KMS-11 (cell line): Measurements from ENCODE around the gene MYD88.

Experiments used
- H2AFZ ChIP-seq: fragments of 200-600 bp; sonication (generic); 2 replicates; pipeline ENCODE4 v1.6.1; 2016; ENCODE audit warnings: antibody characterized with exemption, mixed run types, low read depth
- H3K27ac ChIP-seq: fragments of 200-600 bp; sonication (generic); 2 replicates; pipeline ENCODE4 v1.6.1; 2016; ENCODE audit warnings: mild to moderate bottlenecking, mixed run types
- H3K27me3 ChIP-seq: fragments of 200-600 bp; sonication (generic); 2 replicates; pipeline ENCODE4 v1.6.1; 2017; ENCODE audit warnings: mild to moderate bottlenecking, low read depth, mixed run types, moderate library complexity; ENCODE audit not compliant: insufficient read depth
- H3K36me3 ChIP-seq: fragments of 200-600 bp; sonication (generic); 2 replicates; pipeline ENCODE4 v1.6.1; 2017; ENCODE audit warnings: mild to moderate bottlenecking, mixed run types; ENCODE audit not compliant: insufficient read depth
- H3K4me1 ChIP-seq: fragments of 200-600 bp; sonication (generic); 2 replicates; pipeline ENCODE4 v1.6.1; 2016; ENCODE audit warnings: mild to moderate bottlenecking, low read depth, mixed run types; ENCODE audit not compliant: poor library complexity, severe bottlenecking
- H3K4me2 ChIP-seq: fragments of 200-600 bp; sonication (generic); 2 replicates; pipeline ENCODE4 v1.7.0; 2016; ENCODE audit warnings: mild to moderate bottlenecking, mixed run types
- H3K4me3 ChIP-seq: fragments of 200-600 bp; sonication (generic); IDR thresholded peaks from 2 replicates; pipeline ENCODE4 v1.6.1; 2017; ENCODE audit warnings: low read depth, low read length, mixed read lengths; ENCODE audit not compliant: insufficient read depth
- H3K79me2 ChIP-seq: fragments of 200-600 bp; sonication (generic); 2 replicates; pipeline ENCODE4 v1.6.1; 2016; ENCODE audit warnings: low read depth, mixed run types; ENCODE audit not compliant: insufficient read depth
- H3K9ac ChIP-seq: fragments of 200-600 bp; sonication (generic); 2 replicates; pipeline ENCODE4 v1.6.1; 2016; ENCODE audit warnings: mild to moderate bottlenecking, mixed run types
- H4K20me1 ChIP-seq: fragments of 200-600 bp; sonication (generic); 2 replicates; pipeline ENCODE4 v1.6.1; 2016; ENCODE audit warnings: mild to moderate bottlenecking, mixed run types; ENCODE audit not compliant: insufficient read depth
- TF ChIP-seq, protein P1 (sequence below): fragments of 200-600 bp; sonication (generic); conservative IDR thresholded peaks from 2 replicates; pipeline ENCODE4 v1.6.1; 2017; ENCODE audit warnings: low read depth, mild to moderate bottlenecking, antibody characterized with exemption, low read length, moderate library complexity, mixed read lengths

MYD88 gene

DNA sequence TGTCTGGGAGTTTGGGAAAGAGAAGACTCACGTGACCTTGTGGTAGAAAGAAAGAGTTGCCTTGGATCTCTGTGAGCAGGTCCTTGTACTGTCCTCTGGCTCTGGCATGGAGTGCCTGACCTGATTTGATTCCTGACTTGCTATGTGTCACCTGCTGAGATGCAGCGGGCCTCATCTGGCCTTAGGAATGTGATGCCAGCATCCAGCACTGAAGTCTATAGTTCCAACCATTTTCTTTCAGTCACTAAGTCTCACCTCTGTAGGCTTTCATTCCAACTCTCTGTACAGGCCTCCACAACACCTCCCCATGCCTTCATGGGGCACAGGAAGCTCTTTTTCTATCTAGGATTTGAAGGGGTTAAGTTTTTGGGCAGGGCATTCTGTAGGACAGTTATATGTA is 14.8 kb downstream of the MYD88 start:
- no peak overlapping the region for H2AFZ ChIP-seq
- H3K27me3 ChIP-seq: no peaks in the 10 kb centered on the region
- H3K4me3 ChIP-seq: no peak overlapping the region
- no peaks in the 10 kb centered on the region for H3K79me2 ChIP-seq
- TF ChIP-seq, protein P1, sequence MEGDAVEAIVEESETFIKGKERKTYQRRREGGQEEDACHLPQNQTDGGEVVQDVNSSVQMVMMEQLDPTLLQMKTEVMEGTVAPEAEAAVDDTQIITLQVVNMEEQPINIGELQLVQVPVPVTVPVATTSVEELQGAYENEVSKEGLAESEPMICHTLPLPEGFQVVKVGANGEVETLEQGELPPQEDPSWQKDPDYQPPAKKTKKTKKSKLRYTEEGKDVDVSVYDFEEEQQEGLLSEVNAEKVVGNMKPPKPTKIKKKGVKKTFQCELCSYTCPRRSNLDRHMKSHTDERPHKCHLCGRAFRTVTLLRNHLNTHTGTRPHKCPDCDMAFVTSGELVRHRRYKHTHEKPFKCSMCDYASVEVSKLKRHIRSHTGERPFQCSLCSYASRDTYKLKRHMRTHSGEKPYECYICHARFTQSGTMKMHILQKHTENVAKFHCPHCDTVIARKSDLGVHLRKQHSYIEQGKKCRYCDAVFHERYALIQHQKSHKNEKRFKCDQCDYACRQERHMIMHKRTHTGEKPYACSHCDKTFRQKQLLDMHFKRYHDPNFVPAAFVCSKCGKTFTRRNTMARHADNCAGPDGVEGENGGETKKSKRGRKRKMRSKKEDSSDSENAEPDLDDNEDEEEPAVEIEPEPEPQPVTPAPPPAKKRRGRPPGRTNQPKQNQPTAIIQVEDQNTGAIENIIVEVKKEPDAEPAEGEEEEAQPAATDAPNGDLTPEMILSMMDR: no peak
- no peak overlapping the region for H3K4me2 ChIP-seq
- H3K27ac ChIP-seq: no peak overlapping the region
- no peaks in the 10 kb centered on the region for H4K20me1 ChIP-seq
- H3K4me1 ChIP-seq: no peaks in the 10 kb centered on the region
- no peaks in the 10 kb centered on the region for H3K36me3 ChIP-seq
- no peak overlapping the region for H3K9ac ChIP-seq

DNA sequence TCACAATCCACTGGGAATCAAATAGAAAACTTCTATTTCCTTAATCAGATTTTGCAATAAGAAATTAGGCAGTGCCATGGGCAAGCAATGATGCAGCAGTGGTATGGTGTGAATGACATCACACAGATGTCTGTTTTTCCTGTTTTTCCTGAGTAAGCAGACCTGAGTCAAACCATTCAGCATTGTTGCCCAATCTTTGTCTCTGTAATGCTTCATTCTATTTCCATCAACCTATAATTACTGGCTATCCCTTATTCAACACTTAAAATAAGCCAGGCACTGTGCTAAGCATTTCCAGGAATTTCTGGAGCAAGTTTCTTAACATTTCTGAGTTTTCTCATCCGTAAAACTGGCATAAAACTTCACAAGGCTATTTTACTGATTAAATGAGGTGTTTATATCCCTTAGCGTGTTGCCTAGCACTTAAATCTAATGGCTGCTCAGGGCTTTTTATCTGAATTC is 15.6 kb downstream of the MYD88 start:
- Histone ChIP-seq H3K4me1 (no peaks in the 10 kb centered on the region), H3K4me3 (no peak overlapping the region), H2AFZ (no peak overlapping the region), H4K20me1 (no peaks in the 10 kb centered on the region), H3K4me2 (no peak overlapping the region), H3K79me2 (no peaks in the 10 kb centered on the region), H3K36me3 (no peaks in the 10 kb centered on the region), H3K27me3 (no peaks in the 10 kb centered on the region), H3K27ac (no peak overlapping the region), H3K9ac (no peak overlapping the region)
- TF ChIP-seq, protein P1: no peak

DNA sequence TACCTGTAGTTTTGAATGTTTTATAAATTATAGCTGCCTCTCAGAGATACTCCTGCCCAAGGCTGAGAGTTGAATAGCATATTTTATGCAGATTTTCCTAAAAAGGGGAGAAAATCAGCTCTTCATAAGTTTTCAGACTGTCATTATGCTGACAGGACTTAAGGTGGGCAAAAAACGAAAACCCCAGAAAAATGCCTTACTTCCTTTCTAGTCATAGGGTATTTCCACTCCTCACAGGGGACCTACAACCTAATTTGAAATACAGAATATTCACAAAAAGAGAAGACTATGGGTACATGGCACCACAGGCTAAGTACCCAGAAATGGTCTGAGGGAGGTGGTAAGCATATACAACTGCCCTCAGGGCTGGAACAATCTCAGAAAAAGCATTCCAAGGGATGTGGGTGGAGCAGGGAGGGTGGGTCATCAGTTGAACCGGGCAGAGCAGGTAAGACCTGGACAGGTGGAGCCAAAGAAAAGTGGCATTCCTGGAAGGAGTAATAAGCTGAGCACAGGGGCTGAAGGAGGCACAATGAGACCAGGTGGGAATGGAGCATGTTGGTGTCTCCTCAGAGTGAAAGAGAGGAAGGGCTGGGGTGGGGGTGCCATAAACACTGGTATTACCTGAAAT is 16.3 kb downstream of the MYD88 start:
- no peaks in the 10 kb centered on the region for H3K36me3 ChIP-seq
- H2AFZ ChIP-seq: no peak overlapping the region
- no peak overlapping the region for H3K4me2 ChIP-seq
- H3K4me1 ChIP-seq: no peaks in the 10 kb centered on the region
- no peak overlapping the region for H3K4me3 ChIP-seq
- H4K20me1 ChIP-seq: no peaks in the 10 kb centered on the region
- H3K27ac ChIP-seq: no peak overlapping the region
- no peaks in the 10 kb centered on the region for H3K27me3 ChIP-seq
- no peak overlapping the region for H3K9ac ChIP-seq
- no peaks in the 10 kb centered on the region for H3K79me2 ChIP-seq
- TF ChIP-seq, protein P1: no peak

DNA sequence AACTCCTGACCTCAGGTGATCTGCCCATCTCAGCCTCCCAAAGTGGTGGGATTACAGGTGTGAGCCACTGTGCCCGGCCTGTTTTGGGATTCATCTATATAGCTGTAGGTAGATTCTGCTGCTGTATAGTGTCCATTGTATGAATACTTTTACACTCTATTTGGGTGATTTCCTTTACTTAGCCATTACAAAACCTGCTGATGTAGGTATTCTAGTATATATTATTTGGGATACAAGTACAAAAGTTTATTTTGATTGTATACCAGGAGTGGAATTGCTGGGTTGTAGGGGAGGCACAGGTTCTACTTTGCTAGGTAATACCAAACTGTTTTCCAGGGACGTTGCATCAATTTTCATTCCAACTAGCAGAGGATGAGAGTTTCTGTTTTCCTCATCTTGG is 17.4 kb downstream of the MYD88 start:
- H3K27me3 ChIP-seq: no peaks in the 10 kb centered on the region
- no peaks in the 10 kb centered on the region for H3K4me1 ChIP-seq
- H3K4me2 ChIP-seq: no peak overlapping the region

More for the DNA sequence above, 17.4 kb downstream of the MYD88 start:
- Histone ChIP-seq H3K79me2 (no peaks in the 10 kb centered on the region), H4K20me1 (no peaks in the 10 kb centered on the region), H3K36me3 (no peaks in the 10 kb centered on the region), H3K27ac (no peak overlapping the region), H3K9ac (no peak overlapping the region), H3K4me3 (no peak overlapping the region), H2AFZ (no peak overlapping the region)
- TF ChIP-seq, protein P1: no peak
